Measurements from ENCODE around the gene AAMDC. TPM values are rescaled to one million over a fixed set of nuclear protein-coding genes. Genes with fewer than 3 reads are reported as not detected.

The AAMDC gene
- total and polyA plus RNA-seq, 2 donors (not counting 1 experiment from before 2014, with no cell fraction given), result 39.6 to 98.4 TPM

- Histone ChIP-seq H3K4me1 (ENCODE audit: control insufficient read depth, extremely low read depth, insufficient read depth, low read length) (no peaks in the 10 kb centered on the region), H3K9me3 (ENCODE audit: control insufficient read depth, insufficient read depth, low read depth, low read length) (no peaks in the 10 kb centered on the region), H3K36me3 (ENCODE audit: control insufficient read depth, insufficient read depth, low read length) (no peaks in the 10 kb centered on the region), H2AFZ (ENCODE audit: low read length) (no peak overlapping the region), H4K20me1 (ENCODE audit: control insufficient read depth, extremely low read depth, insufficient read depth, low read length) (no peaks in the 10 kb centered on the region), H3K79me2 (ENCODE audit: control insufficient read depth, insufficient read depth, low read length) (peaks cover 68% of the 10 kb centered on the region), H3K27me3 (ENCODE audit: control insufficient read depth, insufficient read depth, low read length) (no peaks in the 10 kb centered on the region), H3K4me2 (ENCODE audit: extremely low read depth, insufficient read depth, low read length) (no peak overlapping the region), H3K27ac (ENCODE audit: insufficient read depth, low read length) (no peak overlapping the region), H3K4me3 (replicated peaks in 1 of 4; ENCODE audit: control extremely low read depth in 1 of 4, insufficient read depth in 1 of 4, low read depth in 3 of 4, low read length in 4 of 4) (no peak overlapping the region), H3K9ac (ENCODE audit: insufficient read depth, low read length) (no peak overlapping the region)
- DNase-seq (ENCODE audit: low read depth in 2 of 2), result no peak
- TF ChIP-seq EZH2 (IDR thresholded peaks at IDR 0.05; ENCODE audit: low read length, missing control alignments), result no peak
- TF ChIP-seq, protein P1, sequence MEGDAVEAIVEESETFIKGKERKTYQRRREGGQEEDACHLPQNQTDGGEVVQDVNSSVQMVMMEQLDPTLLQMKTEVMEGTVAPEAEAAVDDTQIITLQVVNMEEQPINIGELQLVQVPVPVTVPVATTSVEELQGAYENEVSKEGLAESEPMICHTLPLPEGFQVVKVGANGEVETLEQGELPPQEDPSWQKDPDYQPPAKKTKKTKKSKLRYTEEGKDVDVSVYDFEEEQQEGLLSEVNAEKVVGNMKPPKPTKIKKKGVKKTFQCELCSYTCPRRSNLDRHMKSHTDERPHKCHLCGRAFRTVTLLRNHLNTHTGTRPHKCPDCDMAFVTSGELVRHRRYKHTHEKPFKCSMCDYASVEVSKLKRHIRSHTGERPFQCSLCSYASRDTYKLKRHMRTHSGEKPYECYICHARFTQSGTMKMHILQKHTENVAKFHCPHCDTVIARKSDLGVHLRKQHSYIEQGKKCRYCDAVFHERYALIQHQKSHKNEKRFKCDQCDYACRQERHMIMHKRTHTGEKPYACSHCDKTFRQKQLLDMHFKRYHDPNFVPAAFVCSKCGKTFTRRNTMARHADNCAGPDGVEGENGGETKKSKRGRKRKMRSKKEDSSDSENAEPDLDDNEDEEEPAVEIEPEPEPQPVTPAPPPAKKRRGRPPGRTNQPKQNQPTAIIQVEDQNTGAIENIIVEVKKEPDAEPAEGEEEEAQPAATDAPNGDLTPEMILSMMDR (conservative IDR thresholded peaks at IDR 0.05 in 1 of 2, IDR thresholded peaks at IDR 0.05 in 1 of 2; ENCODE audit: low read depth in 1 of 2, low read length in 2 of 2), result no peak
These were observed 31.0 kb upstream of the AAMDC start for GRCh38 chr11:77789731-77790476.

GRCh38 chr11:77791301-77791700, 29.6 kb upstream of the AAMDC start:
- Histone ChIP-seq H3K27ac (ENCODE audit: insufficient read depth, low read length) (no peak overlapping the region), H4K20me1 (ENCODE audit: control insufficient read depth, extremely low read depth, insufficient read depth, low read length) (no peaks in the 10 kb centered on the region), H3K4me3 (replicated peaks in 1 of 4; ENCODE audit: control extremely low read depth in 1 of 4, insufficient read depth in 1 of 4, low read depth in 3 of 4, low read length in 4 of 4) (no peak overlapping the region), H3K36me3 (ENCODE audit: control insufficient read depth, insufficient read depth, low read length) (no peaks in the 10 kb centered on the region), H3K79me2 (ENCODE audit: control insufficient read depth, insufficient read depth, low read length) (peaks cover 78% of the 10 kb centered on the region), H3K4me1 (ENCODE audit: control insufficient read depth, extremely low read depth, insufficient read depth, low read length) (no peaks in the 10 kb centered on the region), H3K9ac (ENCODE audit: insufficient read depth, low read length) (no peak overlapping the region), H3K9me3 (ENCODE audit: control insufficient read depth, insufficient read depth, low read depth, low read length) (no peaks in the 10 kb centered on the region), H3K4me2 (ENCODE audit: extremely low read depth, insufficient read depth, low read length) (no peak overlapping the region), H2AFZ (ENCODE audit: low read length) (no peak overlapping the region), H3K27me3 (ENCODE audit: control insufficient read depth, insufficient read depth, low read length) (no peaks in the 10 kb centered on the region)
- DNase-seq (ENCODE audit: low read depth in 2 of 2), result no peak
- TF ChIP-seq, protein P1 (conservative IDR thresholded peaks at IDR 0.05 in 1 of 2, IDR thresholded peaks at IDR 0.05 in 1 of 2; ENCODE audit: low read depth in 1 of 2, low read length in 2 of 2), result no peak
- no peak for TF ChIP-seq EZH2 (IDR thresholded peaks at IDR 0.05; ENCODE audit: low read length, missing control alignments)

DNA sequence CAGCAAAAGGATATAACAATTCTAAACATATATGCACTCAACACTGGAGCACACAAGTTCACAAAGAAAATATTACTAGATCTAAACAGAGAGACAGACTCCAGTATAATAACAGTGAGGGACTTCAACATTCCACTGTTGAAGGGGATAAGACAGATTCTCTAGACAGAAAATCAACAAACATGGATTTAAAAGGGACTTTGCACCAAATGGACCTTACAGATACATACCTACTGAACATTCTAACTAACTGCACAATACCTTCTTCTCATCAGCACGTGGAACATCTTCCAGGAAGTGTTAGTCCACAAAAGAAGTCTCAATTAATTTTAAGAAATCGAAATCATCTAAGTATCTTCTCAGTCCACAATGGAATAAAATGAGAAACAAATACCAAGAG, 27.0 kb upstream of the AAMDC start:
- no peak for TF ChIP-seq EZH2 (IDR thresholded peaks at IDR 0.05; ENCODE audit: low read length, missing control alignments)
- TF ChIP-seq, protein P1 (conservative IDR thresholded peaks at IDR 0.05 in 1 of 2, IDR thresholded peaks at IDR 0.05 in 1 of 2; ENCODE audit: low read depth in 1 of 2, low read length in 2 of 2), result no peak

More for the DNA sequence above, 27.0 kb upstream of the AAMDC start:
- Histone ChIP-seq H3K9ac (ENCODE audit: insufficient read depth, low read length) (no peak overlapping the region), H3K4me2 (ENCODE audit: extremely low read depth, insufficient read depth, low read length) (no peak overlapping the region), H3K27me3 (ENCODE audit: control insufficient read depth, insufficient read depth, low read length) (no peaks in the 10 kb centered on the region), H3K27ac (ENCODE audit: insufficient read depth, low read length) (no peak overlapping the region), H2AFZ (ENCODE audit: low read length) (no peak overlapping the region), H3K36me3 (ENCODE audit: control insufficient read depth, insufficient read depth, low read length) (no peaks in the 10 kb centered on the region), H3K4me3 (replicated peaks in 1 of 4; ENCODE audit: control extremely low read depth in 1 of 4, insufficient read depth in 1 of 4, low read depth in 3 of 4, low read length in 4 of 4) (no peak overlapping the region), H3K79me2 (ENCODE audit: control insufficient read depth, insufficient read depth, low read length) (peaks cover 84% of the 10 kb centered on the region), H3K4me1 (ENCODE audit: control insufficient read depth, extremely low read depth, insufficient read depth, low read length) (no peaks in the 10 kb centered on the region), H3K9me3 (ENCODE audit: control insufficient read depth, insufficient read depth, low read depth, low read length) (no peaks in the 10 kb centered on the region), H4K20me1 (ENCODE audit: control insufficient read depth, extremely low read depth, insufficient read depth, low read length) (no peaks in the 10 kb centered on the region)
- no peak for DNase-seq (ENCODE audit: low read depth in 2 of 2)

All from fibroblast of lung (primary cell).